ENCODE results near the gene MYO1D.

MYO1D gene

GRCh38 chr17:32484628-32485027 lies 392.3 kb downstream of the MYO1D start:
- ATAC-seq = no peak
- TF ChIP-seq ZNF565 (CRISPR knock-in tag; conservative IDR thresholded peaks at IDR 0.05; ENCODE audit: low read depth) (no peak), POU6F1 (CRISPR knock-in tag; IDR thresholded peaks at IDR 0.05; ENCODE audit: borderline replicate concordance, low read depth) (no peak)

- ATAC-seq = no peak
- no peak for TF ChIP-seq ARNTL (CRISPR knock-in tag; IDR thresholded peaks at IDR 0.05; ENCODE audit: borderline replicate concordance, low read depth)
- no peak for TF ChIP-seq PATZ1 (CRISPR knock-in tag; IDR thresholded peaks at IDR 0.05; ENCODE audit: borderline replicate concordance)
- TF ChIP-seq, protein P1, sequence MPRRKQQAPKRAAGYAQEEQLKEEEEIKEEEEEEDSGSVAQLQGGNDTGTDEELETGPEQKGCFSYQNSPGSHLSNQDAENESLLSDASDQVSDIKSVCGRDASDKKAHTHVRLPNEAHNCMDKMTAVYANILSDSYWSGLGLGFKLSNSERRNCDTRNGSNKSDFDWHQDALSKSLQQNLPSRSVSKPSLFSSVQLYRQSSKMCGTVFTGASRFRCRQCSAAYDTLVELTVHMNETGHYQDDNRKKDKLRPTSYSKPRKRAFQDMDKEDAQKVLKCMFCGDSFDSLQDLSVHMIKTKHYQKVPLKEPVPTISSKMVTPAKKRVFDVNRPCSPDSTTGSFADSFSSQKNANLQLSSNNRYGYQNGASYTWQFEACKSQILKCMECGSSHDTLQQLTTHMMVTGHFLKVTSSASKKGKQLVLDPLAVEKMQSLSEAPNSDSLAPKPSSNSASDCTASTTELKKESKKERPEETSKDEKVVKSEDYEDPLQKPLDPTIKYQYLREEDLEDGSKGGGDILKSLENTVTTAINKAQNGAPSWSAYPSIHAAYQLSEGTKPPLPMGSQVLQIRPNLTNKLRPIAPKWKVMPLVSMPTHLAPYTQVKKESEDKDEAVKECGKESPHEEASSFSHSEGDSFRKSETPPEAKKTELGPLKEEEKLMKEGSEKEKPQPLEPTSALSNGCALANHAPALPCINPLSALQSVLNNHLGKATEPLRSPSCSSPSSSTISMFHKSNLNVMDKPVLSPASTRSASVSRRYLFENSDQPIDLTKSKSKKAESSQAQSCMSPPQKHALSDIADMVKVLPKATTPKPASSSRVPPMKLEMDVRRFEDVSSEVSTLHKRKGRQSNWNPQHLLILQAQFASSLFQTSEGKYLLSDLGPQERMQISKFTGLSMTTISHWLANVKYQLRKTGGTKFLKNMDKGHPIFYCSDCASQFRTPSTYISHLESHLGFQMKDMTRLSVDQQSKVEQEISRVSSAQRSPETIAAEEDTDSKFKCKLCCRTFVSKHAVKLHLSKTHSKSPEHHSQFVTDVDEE (CRISPR knock-in tag; IDR thresholded peaks at IDR 0.05) = no peak
- no peak for TF ChIP-seq PPARA (CRISPR knock-in tag; IDR thresholded peaks at IDR 0.05; ENCODE audit: borderline replicate concordance)
- TF ChIP-seq ESRRG (CRISPR knock-in tag; IDR thresholded peaks at IDR 0.05) = no peak
- no peak for TF ChIP-seq SNAI2 (CRISPR knock-in tag; IDR thresholded peaks at IDR 0.05)
Observed at GRCh38 chr17:32484041-32484461, 392.9 kb downstream of the MYO1D start.

DNA sequence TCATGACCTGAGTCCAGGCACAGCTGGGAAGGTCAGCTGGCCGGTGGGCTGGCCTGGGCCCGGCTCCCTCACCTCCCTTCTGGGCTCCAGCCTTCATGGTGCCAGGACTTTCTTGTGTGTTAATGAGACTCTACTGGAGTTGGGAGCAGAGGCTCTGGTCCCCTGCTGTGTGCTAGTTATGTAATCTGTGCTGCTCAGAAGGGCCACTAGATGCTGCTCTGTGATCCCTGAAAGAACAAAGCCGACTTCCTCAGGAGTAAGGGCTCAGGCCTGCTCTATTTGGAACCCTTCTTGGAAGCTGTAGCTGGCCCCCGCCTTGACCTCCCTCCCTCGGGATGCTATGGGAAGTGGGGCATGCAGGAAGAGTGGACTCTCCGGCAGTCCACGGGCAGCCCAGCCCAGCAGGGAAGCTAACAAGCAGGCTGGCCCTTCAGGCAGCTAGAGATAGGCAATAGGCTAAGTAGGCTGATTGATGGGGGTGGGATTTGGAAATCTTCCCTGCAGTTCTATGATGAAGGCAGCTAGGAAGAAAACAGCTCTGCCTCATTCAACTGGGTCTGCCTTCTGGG lies 393.4 kb downstream of the MYO1D start:
- ATAC-seq = peak; percentile 82
- TF ChIP-seq CSRNP3 (CRISPR knock-in tag; IDR thresholded peaks at IDR 0.05) (0 out of 2 replicates have a peak, but pooled peaks have one; percentile 15), ESRRG (CRISPR knock-in tag; IDR thresholded peaks at IDR 0.05) (peak; percentile 30; the same call in 1 of the 2 replicates), TOX (CRISPR knock-in tag; IDR thresholded peaks at IDR 0.05; ENCODE audit: borderline replicate concordance) (no peak)

DNA sequence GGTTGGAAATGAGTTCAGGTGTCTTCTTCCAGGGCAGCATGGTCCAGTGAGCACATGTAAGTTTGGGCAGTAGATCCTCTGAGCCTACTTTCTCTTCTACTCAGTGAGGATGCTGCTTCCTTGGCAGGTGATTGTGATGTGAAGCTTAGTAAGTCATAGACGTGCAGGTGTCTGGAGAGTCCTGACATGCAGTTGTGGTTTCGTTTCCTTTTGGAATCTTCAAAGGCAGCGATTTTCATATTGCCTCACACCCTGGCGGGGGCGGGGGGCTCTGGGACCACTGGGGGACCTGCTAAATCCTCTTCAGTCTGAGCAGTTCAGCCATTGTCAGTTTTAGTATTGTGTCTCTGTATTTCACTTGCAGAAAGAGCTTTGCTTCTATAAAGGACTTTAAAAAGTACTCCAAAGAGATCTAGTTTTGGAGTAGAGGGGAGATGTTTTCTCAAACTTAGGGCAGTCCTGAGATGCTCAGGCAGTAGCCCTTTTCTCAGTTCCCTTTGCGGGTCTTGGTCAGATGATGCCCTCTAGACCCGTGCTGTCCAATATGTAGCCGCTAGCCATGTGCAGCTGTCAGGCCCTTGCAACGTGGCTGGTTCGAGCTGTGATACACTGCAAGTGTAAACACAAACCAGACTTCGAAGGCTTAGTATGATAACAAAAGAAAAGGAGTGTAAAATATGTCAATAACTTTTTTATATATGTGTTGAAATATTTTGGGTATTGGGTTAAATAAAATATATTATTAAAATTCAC lies 394.2 kb downstream of the MYO1D start:
- ATAC-seq = no peak
- no peak for TF ChIP-seq RARB (CRISPR knock-in tag; IDR thresholded peaks at IDR 0.05)

DNA sequence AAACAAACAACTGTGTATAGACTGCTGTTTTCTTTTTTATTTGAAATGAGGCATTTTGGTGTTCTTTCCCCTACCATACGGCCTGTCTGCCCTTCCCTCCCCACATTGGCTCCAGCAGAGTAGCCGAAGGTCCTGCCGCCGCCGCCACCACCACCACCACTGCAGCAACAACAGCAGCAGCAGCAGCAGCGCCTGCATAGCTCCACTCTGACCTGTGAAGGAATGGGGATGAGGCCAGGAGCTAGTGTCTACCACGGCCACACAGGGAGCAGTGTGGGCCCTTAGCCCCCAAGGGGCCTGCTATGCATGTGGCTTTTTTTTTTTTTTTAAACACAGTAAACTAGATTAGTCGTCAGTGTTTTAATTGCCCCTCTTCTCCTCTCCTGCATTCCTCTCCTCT lies 395.7 kb downstream of the MYO1D start:
- no peak for ATAC-seq
- TF ChIP-seq ZNF565 (CRISPR knock-in tag; conservative IDR thresholded peaks at IDR 0.05; ENCODE audit: low read depth) (no peak), ZNF70 (CRISPR knock-in tag; IDR thresholded peaks at IDR 0.05) (no peak), ISL1 (CRISPR knock-in tag; IDR thresholded peaks at IDR 0.05) (no peak)

DNA sequence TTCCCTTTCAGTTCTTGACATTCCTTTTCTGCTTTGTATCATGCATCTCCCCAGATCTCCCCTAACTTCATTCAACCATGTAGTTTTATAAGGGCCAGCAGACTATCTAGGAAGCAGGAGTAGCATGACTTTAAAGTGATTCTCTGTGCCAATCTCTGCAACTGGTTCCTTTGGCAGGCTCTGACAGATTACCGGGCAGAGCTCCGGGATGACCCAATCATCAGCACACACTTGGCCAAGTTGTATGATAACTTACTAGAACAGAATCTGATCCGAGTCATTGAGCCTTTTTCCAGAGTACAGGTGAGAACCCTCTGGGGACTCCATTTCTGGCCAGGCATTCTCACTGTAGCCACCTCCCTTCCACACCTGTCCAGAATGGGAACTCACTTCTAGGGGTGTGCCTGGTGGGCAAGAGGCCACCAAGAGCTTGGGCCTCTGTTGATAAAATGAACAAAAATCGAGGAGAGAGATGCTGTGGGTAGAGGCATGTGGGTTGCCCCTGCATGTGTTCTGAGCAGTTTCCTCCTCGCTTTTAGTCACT lies 397.8 kb downstream of the MYO1D start:
- no peak for ATAC-seq
- TF ChIP-seq RARB (CRISPR knock-in tag; IDR thresholded peaks at IDR 0.05) (no peak), CSRNP3 (CRISPR knock-in tag; IDR thresholded peaks at IDR 0.05) (no peak), CSDC2 (CRISPR knock-in tag; IDR thresholded peaks at IDR 0.05) (no peak)
- TF ChIP-seq, protein P1 (CRISPR knock-in tag; IDR thresholded peaks at IDR 0.05) = no peak
